GM11168 (cell line): ENCODE measurements around the gene ZNF124.
"Not testable (repeated sequence)": the region's sequence is repeated elsewhere in the genome, so short reads cannot be mapped to it uniquely, and the experiment has no call there.

Source experiments
- in situ Hi-C: fragments of 300-500 bp; cut with MboI; formaldehyde crosslinking; loops from one replicate; pipeline ENCODE4 v1.12.0; 2022; ENCODE audit warnings: low sequenced_read_pairs; ENCODE audit not compliant: unreplicated experiment

The ZNF124 gene

DNA sequence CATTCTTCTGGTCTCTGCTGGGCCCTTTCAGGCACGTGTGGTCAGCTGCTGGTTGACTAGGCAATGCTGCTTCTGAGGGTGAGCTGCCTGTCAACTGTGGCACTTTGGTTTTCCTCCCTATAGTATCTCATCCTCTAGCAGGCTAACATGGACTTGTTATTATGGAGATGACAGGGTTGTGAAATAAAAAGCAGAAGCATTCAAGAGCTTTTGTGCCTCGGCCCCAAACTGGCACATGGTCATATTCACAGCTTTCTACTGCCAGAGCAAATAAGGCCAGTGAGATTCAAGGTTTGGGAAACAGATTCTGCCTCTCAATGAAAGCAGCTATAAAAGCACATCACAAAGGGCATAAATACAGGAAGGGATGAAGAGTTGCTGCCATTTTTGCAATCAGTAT lies 1.6 kb upstream of the ZNF124 start:
- in situ Hi-C loops = loop anchor here (5.0 kb wide), 1 partner anchor 46 kb away; no protein-coding TSS in a partner anchor

- in situ Hi-C loops = loop anchor here (5.0 kb wide), 1 partner anchor 46 kb away; no protein-coding TSS in a partner anchor
Observed at GRCh38 chr1:247172996-247173395, 1.2 kb upstream of the ZNF124 start.

DNA sequence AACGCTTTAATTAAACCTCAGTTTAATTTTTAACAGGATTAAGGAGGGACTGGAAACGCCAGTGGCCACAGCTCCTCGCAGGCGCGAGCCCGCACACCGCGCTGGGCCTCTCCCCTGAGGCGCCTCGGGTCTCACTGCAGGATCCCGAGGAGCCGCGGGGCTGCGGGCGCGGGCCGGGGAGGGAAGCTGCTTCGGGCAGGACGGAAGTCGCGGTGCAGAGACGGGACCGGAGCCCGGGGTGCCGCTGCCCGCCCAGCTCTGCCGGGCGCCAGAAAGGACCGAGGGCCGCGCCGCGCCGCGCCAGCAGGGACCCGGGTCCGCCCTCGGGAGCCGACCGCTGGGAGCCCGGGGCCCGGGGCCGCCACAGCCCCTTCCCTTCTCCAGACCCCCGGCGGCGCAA lies 377 bp downstream of the ZNF124 start:
- in situ Hi-C loops = loop anchor here (5.0 kb wide), 1 partner anchor 44 kb away; no protein-coding TSS in a partner anchor

DNA sequence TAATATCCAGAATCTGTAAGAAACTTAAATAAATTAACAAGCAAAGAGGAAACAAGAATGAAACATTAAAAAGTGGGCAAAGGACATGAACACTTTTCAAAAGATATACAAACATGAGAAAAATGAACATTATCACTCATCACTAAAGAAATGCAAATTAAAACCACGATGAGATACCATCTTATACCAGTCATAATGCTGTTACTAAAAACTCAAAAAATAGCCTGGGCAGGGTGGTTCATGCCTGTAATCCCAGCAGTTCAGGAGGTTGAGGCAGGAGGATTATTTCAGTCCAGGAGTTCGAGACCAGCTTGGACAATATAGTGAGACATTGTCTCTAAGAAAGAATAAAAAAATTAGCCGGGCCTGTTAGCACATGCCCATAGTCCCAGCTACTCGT lies 6.1 kb downstream of the ZNF124 start:
- in situ Hi-C loops = no loop called here

- in situ Hi-C loops = no loop called here
Observed at GRCh38 chr1:247164694-247165093, 7.1 kb downstream of the ZNF124 start.

- in situ Hi-C loops = no loop called here
Observed at GRCh38 chr1:247156787-247157232, 15.0 kb downstream of the ZNF124 start.

DNA sequence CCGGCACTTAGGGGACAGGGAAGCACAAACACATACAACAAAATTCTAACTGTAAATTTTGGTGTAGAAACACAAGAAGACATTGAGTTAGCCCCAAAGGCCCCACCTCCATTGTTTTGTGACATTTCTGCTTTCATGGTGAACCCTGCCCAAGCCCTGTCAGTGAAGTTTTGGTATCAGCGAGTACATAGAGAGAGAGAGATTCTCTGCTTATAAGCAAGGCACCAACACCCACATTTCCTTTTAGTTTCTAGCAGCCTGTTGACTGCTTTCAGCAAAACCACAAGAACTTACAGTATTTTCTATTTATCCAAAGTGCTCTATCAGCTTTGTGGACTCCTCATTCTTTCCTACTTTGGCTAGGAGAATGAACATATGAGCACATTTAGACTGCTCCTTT lies 24.0 kb downstream of the ZNF124 start:
- in situ Hi-C loops = no loop called here

- in situ Hi-C loops = not testable (repeated sequence)
Observed at GRCh38 chr1:247147120-247147519, 24.7 kb downstream of the ZNF124 start.

DNA sequence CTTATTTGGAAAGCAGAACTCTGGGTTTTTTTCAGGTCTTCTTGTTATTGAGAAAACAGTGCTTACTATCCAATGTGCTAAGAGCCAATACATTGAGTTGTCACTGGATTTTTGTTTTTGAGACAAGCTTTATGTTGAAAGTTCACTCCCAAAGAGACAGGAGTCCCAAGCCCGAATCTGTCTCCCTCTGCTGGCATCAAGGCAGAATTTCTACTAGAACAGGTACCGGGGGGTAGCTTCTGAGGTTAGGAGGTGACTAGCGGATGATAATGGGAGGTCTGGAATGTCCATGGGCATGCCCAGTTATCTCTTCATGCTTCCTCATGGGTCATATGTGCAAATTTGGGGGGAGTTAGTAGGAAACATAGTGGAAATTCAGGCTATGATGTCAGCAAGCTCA lies 25.1 kb downstream of the ZNF124 start:
- in situ Hi-C loops = no loop called here

GRCh38 chr1:247145279-247145678 lies 26.5 kb downstream of the ZNF124 start:
- in situ Hi-C loops = no loop called here

DNA sequence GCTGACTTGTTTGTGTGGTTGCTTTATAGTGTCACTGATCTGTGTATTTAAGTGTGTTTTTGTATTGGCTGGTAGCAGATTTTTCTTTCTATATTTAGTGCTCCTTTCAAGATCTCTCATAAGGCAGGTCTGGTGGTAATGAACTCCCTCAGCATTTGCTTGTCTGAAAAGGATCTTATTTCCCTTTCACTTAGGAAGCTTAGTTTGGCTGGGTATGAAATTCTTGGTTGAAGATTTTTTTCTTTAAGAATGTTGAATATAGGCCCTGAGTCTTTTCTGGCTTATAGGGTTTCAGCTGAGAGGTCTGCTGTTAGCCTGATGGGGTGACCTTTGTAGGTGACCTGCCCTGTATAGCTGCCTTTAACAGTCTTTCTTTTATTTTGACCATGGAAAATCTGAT lies 32.3 kb downstream of the ZNF124 start:
- in situ Hi-C loops = not testable (repeated sequence)

- in situ Hi-C loops = no loop called here
Observed at GRCh38 chr1:247131236-247131635, 40.6 kb downstream of the ZNF124 start.

- in situ Hi-C loops = loop anchor here (5.0 kb wide), 1 partner anchor 45 kb away; the partner anchor contains the start of gene ZNF124
Observed at GRCh38 chr1:247127519-247128282, 44.1 kb downstream of the ZNF124 start.

DNA sequence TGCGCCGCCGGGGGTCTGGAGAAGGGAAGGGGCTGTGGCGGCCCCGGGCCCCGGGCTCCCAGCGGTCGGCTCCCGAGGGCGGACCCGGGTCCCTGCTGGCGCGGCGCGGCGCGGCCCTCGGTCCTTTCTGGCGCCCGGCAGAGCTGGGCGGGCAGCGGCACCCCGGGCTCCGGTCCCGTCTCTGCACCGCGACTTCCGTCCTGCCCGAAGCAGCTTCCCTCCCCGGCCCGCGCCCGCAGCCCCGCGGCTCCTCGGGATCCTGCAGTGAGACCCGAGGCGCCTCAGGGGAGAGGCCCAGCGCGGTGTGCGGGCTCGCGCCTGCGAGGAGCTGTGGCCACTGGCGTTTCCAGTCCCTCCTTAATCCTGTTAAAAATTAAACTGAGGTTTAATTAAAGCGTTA lies 45.2 kb downstream of the ZNF124 start:
- in situ Hi-C loops = loop anchor here (5.0 kb wide), 1 partner anchor 46 kb away; the partner anchor contains the start of gene ZNF124

- in situ Hi-C loops = loop anchor here (5.0 kb wide), 1 partner anchor 46 kb away; the partner anchor contains the start of gene ZNF124
Observed at GRCh38 chr1:247126166-247126565, 45.7 kb downstream of the ZNF124 start.

- in situ Hi-C loops = no loop called here
Observed at GRCh38 chr1:247121382-247121781, 50.4 kb downstream of the ZNF124 start.

GRCh38 chr1:247120408-247120668 lies 51.5 kb downstream of the ZNF124 start:
- in situ Hi-C loops = not testable (repeated sequence)

GRCh38 chr1:247119600-247120407 lies 52.0 kb downstream of the ZNF124 start:
- in situ Hi-C loops = no loop called here

GRCh38 chr1:247118946-247119446 lies 52.8 kb downstream of the ZNF124 start:
- in situ Hi-C loops = no loop called here

GRCh38 chr1:247115545-247115944 lies 56.3 kb downstream of the ZNF124 start:
- in situ Hi-C loops = no loop called here

DNA sequence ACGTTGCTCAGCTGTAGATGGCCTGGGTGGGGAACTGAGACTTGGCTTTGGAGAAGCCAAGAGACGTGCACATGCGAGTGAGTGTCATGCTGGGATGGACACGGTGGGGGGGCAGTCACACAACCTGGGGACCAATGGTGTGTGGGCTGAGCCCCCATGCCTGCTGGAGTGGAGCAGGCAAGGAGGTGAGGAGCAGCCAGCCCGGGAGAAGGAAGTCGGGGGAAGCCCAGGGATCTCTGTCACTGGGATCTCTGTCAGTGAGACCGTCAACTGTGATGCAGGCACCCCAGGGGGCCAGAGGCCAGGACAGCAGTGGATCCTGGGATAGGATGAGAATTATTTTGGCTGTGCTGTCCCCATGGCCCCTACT lies 56.7 kb downstream of the ZNF124 start:
- in situ Hi-C loops = no loop called here
